Right ventricle myocardium inferior (tissue), 1 donor: ENCODE data around the gene HOXA9. TPM values are rescaled to one million over a fixed set of nuclear protein-coding genes. Genes with fewer than 3 reads are reported as not detected.

Experiments
- ATAC-seq: fragments of 200-7000 bp; cut with Tn5 transposase; one replicate; pipeline ENCODE4 v1.9.1; 2020; ENCODE audit warnings: mild to moderate bottlenecking, moderate library complexity
- DNase-seq: peaks from one replicate; pipeline ENCODE4 v3.0.0; 2021; ENCODE audit errors: missing footprints
- intact Hi-C: fragments of 100-400 bp; cut with DNase I; formaldehyde crosslinking; loops from one replicate; pipeline ENCODE4 v1.11.0; 2022
- total RNA-seq: library from RNA; stranded (reverse); fragmentation: NEBNext Ultra II Directional; extraction: Animal tissue kit (Norgen Biotek cat#: 25700); gene quantifications from one replicate; pipeline ENCODE4 v1.2.1, GENCODE V29; 2021
- donor health status: DM: no; HTN: yes; CAD: no; lungs with severe emphysema.

Gene HOXA9
- total RNA-seq, 1 donor from 2014 or later: not detected

GRCh38 chr7:27202018-27202861 lies 36.9 kb upstream of the HOXA9 start:
- intact Hi-C loops: no loop called here
- ATAC-seq (no peak), DNase-seq (no peak)

DNA sequence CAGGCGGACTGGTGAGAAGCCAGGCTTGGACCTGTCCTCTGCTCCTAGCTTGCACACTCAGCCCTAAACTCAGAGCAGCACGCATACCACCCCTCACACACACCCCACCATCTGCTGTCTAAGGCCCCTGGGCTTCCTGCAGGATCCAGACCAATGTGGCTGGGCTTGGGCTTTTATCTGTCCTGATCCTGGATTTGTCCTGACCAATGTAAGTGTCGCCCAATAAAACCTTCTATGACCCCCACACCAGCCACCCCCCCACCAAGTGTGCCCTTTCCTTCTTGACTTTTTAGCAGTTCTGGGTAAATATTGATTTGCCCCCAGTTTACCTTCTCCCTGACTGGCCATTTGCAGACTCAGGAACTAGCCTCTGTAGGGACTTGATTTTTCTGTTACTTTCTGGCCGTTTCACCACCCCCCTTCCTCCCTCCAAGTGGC lies 36.3 kb upstream of the HOXA9 start:
- intact Hi-C loops: no loop called here
- DNase-seq (no peak), ATAC-seq (no peak)

GRCh38 chr7:27200761-27201579 lies 35.6 kb upstream of the HOXA9 start:
- DNase-seq (no peak), ATAC-seq (no peak)
- intact Hi-C loops: no loop called here

DNA sequence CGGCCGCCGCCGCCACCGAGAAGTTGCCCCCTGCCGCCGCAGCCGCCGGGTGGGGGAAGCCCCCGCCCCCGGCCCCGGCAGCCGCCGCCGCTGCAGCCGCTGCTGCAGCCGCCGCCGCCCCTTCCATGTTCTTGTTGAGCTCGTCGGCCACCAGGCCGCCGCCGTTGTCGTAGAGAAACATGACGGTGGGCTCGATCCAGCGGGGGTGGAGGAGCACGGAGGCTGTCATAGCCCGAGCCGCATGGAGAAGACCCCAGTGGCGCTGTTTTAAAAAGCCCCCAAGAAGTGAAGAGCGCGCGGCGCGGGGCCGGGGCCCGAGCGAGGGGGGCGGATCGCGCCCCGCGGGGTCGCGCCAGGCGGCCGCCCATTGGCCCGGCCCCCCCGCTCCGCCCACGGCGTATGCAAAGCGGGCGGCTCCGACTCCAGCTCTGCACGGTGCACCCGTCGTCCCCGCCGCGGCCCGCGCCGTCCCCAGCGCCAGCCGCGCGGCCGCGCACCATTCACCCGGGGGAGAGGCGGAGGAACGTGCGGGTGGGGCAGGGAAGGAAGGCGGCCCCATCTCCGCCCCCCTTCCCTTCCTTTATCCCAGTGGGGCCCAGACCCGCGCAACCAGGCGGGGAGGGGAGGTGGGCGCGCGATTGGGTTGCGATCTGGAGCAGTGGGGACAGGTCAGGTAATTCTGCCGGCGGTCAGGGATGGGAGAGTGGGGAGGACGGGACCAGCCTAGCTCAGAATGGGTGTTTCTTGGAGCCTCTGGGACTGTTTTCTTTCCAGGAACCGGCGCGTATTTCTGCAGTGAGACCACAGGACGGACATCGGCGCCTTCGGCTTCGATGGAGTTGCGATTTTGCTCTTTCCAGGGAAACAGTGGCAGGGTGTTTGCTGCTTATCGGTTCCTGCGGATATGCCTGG lies 34.8 kb upstream of the HOXA9 start, which contains the start of gene HOXA13:
Gene HOXA13, minus strand, starts transcription at position 243 of the 912 bp plus-strand sequence. Its CDS starts 14 bp downstream, at position 229.
- DNase-seq (no peak), ATAC-seq (no peak)
- intact Hi-C loops: loop anchor here (5.0 kb wide), 4 partner anchors 377 to 1652 kb away; no protein-coding TSS in a partner anchor

DNA sequence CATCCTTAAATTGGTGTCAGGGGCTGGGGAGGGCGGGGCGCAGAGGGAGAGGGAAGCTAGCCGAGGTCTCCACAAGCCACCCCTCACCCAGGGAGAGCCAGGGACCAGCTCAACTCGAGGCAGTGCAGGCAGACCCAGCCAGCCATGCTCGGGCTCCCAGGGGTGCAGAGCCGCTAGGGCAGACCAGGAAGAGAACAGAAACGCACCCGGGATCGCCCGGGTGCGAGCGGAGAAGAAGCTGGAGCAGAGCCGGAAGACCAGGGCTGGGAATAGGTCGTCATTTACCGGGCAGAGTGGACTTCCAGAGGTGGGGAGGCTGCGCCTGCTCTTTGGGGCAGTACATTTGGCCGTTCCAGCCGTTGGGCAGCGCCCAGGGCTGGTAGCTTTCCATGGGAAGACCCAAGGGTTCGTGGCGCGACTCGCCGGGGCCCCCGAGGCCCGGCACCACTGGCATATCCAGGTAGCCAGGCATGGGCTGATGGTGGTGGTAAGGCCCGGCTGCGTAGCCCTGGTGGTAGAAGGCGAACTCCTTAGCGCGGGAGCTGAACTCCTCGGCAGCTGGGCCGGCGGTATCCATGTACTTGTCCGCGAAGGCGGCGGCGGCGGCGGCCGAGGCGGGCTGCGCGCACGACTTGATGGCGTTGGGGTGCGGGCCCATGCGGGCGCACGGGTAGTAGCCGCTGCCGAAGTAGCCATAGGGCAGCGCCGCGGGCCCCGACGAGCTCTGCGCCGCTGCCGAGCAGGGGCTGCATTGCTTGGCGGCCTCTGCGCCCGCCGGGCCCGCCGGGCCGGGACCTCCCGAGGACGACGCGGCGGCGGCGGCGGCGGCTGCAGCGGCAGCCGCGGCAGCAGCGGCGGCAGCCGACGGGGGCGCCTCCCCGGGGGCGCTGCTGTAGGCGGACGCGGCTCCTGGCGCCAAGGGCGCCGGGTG lies 33.8 kb upstream of the HOXA9 start:
- ATAC-seq (no peak), DNase-seq (no peak)
- intact Hi-C loops: loop anchor here (5.0 kb wide), 4 partner anchors 378 to 1653 kb away; no protein-coding TSS in a partner anchor

DNA sequence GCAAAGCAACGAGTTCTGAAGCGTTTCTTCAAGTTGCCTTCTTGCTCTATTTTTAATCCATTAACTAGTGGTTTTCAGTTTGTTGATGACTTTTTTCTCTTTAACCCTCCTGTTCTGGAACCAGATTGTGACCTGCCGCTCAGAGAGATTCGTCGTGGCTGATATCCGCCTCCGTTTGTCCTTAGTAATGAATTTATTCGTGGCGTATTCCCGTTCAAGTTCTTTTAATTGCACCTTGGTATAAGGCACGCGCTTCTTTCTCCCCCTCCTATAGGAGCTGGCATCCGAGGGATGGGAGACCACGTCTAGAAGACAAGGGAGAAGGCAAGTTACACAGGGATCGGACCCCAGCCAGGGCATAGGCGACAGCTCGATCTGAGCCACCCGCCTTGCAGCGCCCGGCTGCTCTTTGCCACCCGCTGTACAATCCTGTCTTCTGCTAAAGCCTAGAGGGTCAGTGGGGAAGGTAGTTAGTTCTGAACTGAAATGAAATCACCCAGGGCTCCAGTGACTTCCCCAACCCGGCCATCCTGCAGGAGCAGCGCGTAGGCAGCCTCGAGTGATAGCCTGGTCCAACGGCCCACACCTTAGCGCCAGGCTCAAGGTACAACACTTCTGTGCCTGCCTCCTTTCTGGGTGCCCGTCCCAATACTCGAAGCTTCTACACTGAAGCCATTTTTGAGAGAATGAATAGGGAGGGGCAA lies 33.0 kb upstream of the HOXA9 start:
- intact Hi-C loops: loop anchor here (5.0 kb wide), 4 partner anchors 379 to 1654 kb away; no protein-coding TSS in a partner anchor
- DNase-seq: no peak
- ATAC-seq: no peak

GRCh38 chr7:27197137-27198042 lies 32.1 kb upstream of the HOXA9 start:
- DNase-seq: no peak

GRCh38 chr7:27196287-27196767 lies 31.0 kb upstream of the HOXA9 start:
- intact Hi-C loops: loop anchor here (2.0 to 5.0 kb wide), 5 partner anchors 381 to 1656 kb away; no protein-coding TSS in a partner anchor
- peak; percentile 88 for DNase-seq
- ATAC-seq: peak; percentile 50

More at GRCh38 chr7:27197137-27198042, 32.1 kb upstream of the HOXA9 start:
- no peak for ATAC-seq
- intact Hi-C loops: loop anchor here (2.0 to 5.0 kb wide), 5 partner anchors 380 to 1655 kb away; no protein-coding TSS in a partner anchor

- DNase-seq (no peak), ATAC-seq (no peak)
- intact Hi-C loops: loop anchor here (5.0 kb wide), 4 partner anchors 382 to 1657 kb away; no protein-coding TSS in a partner anchor
These were observed 29.5 kb upstream of the HOXA9 start for GRCh38 chr7:27194686-27195379.

DNA sequence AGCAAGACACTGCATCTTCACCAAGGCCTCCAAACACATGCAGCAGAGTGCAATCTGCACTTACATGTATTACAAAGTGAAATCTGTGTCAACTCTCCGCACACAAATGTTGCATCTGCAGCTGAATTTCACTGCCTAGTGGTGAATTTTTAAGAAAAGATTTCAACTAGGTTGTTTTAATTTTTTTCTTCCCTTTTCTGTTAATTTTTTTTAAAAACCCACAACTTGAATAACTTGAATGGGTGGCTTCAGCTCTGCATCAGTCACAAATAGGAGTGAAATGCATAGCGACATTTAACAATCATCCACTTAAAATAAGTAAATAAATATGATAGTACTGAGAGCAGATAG lies 28.6 kb upstream of the HOXA9 start:
- ATAC-seq (no peak), DNase-seq (no peak)
- intact Hi-C loops: no loop called here

DNA sequence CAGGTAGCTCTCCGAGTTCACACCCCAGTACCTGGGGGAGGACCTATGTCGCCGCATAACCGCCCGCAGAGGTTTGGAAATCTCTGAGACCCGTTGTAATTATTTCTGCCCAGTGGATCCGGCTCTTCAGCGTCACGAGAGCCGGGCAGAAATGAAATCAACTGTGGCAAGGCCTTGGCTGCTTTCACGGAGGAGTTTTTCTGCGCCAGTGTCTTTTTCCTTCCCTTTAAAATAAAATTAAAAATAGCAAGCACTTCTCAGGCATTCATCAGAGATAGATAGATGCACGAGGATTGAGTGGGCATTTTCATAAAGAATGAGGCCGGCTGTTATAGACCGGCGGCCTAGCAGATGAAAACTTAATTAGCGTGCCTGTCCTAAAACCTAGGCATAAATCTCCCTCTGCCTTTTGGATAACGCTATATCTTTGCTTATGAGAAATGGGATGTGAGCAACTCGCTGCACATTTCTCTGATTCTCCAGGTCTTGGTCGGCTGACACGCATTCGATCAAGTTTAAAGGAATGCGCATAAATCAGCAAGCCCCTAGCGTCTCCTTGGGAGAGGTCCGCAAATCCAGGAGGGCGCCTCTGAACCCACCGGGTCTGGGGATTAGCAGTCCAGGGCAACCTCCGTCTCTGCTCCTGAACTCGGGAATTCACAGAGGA lies 28.1 kb upstream of the HOXA9 start:
- intact Hi-C loops: no loop called here
- no peak for DNase-seq
- no peak for ATAC-seq

- peak; percentile 84 for DNase-seq
- ATAC-seq: no peak
- intact Hi-C loops: no loop called here
These were observed 27.4 kb upstream of the HOXA9 start for GRCh38 chr7:27192546-27193334.

DNA sequence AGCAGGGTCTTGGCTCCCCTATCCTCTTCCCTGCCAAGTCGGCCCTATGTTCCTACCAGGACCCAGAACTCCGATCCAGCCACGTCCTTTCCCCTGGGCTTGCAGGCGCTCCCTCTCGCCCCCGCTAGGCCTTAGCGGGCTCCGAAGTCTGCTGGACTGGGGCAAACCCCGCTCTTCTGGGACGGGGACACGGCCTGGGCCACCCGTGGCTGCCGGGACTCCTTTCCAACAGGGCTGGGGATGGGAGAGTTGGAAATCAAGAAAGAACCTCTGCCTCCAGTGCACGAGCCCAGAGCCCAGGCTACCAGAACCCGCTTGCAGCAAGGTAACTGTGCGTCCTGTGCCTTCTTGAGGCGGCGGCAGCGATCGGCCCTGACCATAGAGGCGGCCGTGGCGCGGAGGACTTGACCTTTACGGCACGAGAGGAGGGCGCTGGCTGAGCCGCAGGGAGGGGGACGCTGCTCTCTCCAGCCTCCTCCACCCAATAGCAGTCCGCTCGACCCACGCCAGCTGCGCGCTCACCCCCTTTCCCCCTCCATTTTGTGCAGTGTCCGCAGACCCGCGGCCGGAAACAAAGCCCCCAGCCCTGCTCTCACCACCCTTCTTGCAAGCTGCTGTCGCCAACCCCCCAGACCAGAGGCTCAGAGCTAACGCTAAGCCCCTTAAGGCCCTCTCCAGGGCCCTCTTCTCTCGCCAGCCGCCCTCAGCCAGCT lies 26.7 kb upstream of the HOXA9 start:
- intact Hi-C loops: no loop called here
- DNase-seq (no peak), ATAC-seq (no peak)
